ENCODE measurements around the gene MLLT10. TPM values are rescaled to one million over a fixed set of nuclear protein-coding genes. Genes with fewer than 3 reads are reported as not detected.

Gene MLLT10
- total RNA-seq, 1 experiment from 2014 or later = 72.3 TPM

DNA sequence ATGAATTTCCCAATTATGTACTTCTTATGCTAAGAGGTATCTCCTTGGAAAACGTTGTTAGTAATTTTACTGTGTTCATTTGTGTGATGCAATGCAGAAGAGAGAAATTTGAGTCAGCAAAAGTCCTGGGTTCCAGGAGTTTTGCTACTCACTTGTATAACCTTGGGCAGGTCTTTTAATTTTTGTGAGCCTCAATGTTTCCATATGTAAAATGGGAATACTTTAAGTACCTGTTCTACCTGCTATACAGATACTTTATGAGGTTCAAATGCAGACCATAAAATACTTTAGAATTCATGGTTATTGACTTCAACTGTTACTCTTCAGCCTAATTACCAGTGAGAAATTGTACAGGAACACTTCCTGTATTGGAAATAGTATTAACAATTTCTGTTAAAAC is 185.5 kb downstream of the MLLT10 start:
- Histone ChIP-seq H4K91ac (ENCODE audit: insufficient read length, low read depth, low read length) (no peak overlapping the region), H3K14ac (ENCODE audit: insufficient read depth, low read length) (no peak overlapping the region), H3K18ac (ENCODE audit: insufficient read length, low read depth, low read length) (no peak overlapping the region), H2BK120ac (ENCODE audit: low read depth, low read length, poor library complexity, severe bottlenecking) (no peak overlapping the region), H2AK5ac (ENCODE audit: insufficient read length, low read length) (no peak overlapping the region), H2BK20ac (ENCODE audit: low read depth, low read length, poor library complexity, severe bottlenecking) (no peak overlapping the region), H3K79me2 (ENCODE audit: insufficient read depth, low read length) (no peaks in the 10 kb centered on the region), H3K4me1 (ENCODE audit: insufficient read depth, low read length) (no peaks in the 10 kb centered on the region; the same call in 1 of the 2 replicates), H3T11ph (ENCODE audit: low read length) (no peak overlapping the region), H3K27ac (ENCODE audit: insufficient read length, low read depth, low read length) (no peak overlapping the region), H3K56ac (ENCODE audit: insufficient read length, low read depth, low read length) (no peak overlapping the region), H3K4ac (ENCODE audit: low read depth, low read length) (no peak overlapping the region), H3K4me2 (ENCODE audit: insufficient read depth, insufficient read length, low read length) (no peak overlapping the region), H3K23me2 (ENCODE audit: insufficient read length, low read depth, low read length, poor library complexity, severe bottlenecking) (no peaks in the 10 kb centered on the region), H3K23ac (ENCODE audit: insufficient read length, low read depth, low read length) (no peak overlapping the region), H2BK12ac (ENCODE audit: insufficient read length, low read depth, low read length) (no peak overlapping the region), H4K20me1 (ENCODE audit: control insufficient read depth, insufficient read depth, insufficient read length) (no peaks in the 10 kb centered on the region), H2BK5ac (ENCODE audit: insufficient read length, low read length) (no peak overlapping the region), H4K8ac (replicated peaks; ENCODE audit: insufficient read length, low read depth, low read length) (no peak overlapping the region), H2BK15ac (ENCODE audit: low read depth, low read length) (no peak overlapping the region), H3K9ac (ENCODE audit: extremely low read depth, insufficient read length, low read length) (no peak overlapping the region), H4K5ac (ENCODE audit: insufficient read length, low read depth, low read length) (no peak overlapping the region), H3K27me3 (ENCODE audit: insufficient read depth, low read length) (no peaks in the 10 kb centered on the region), H3K9me3 (ENCODE audit: control insufficient read depth, low read depth, low read length) (no peaks in the 10 kb centered on the region), H3K79me1 (ENCODE audit: insufficient read depth, low read depth, low read length, poor library complexity, severe bottlenecking) (no peaks in the 10 kb centered on the region), H2AFZ (ENCODE audit: low read length) (no peak overlapping the region)
- DNase-seq = no peak
- WGBS (ENCODE audit: extremely low coverage, insufficient read length, low lambda C conversion rate) = no CpG with 5 or more reads among the region's 1 CpG
- peaks cover 5 to 37% (median 21%) of the 10 kb centered on the region in 3 experiments for H3K36me3 Mint-ChIP-seq (ENCODE audit: insufficient read depth in 1 of 3, low read depth in 3 of 3)
- H3K27ac Mint-ChIP-seq = peak overlapping the region in 2 of 3 experiments; percentile 48 to 91; a peak in 1 of 7 replicates
- TF ChIP-seq, protein P1, sequence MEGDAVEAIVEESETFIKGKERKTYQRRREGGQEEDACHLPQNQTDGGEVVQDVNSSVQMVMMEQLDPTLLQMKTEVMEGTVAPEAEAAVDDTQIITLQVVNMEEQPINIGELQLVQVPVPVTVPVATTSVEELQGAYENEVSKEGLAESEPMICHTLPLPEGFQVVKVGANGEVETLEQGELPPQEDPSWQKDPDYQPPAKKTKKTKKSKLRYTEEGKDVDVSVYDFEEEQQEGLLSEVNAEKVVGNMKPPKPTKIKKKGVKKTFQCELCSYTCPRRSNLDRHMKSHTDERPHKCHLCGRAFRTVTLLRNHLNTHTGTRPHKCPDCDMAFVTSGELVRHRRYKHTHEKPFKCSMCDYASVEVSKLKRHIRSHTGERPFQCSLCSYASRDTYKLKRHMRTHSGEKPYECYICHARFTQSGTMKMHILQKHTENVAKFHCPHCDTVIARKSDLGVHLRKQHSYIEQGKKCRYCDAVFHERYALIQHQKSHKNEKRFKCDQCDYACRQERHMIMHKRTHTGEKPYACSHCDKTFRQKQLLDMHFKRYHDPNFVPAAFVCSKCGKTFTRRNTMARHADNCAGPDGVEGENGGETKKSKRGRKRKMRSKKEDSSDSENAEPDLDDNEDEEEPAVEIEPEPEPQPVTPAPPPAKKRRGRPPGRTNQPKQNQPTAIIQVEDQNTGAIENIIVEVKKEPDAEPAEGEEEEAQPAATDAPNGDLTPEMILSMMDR (conservative IDR thresholded peaks at IDR 0.05) = no peak
- no peaks in the 10 kb centered on the region for H3K9me3 Mint-ChIP-seq
- peaks cover 17% of the 10 kb centered on the region in 2 experiments for H3K4me1 Mint-ChIP-seq
- no peaks in the 10 kb centered on the region for H3K27me3 Mint-ChIP-seq (ENCODE audit: low read depth)
- no peak overlapping the region for H3K4me3 Mint-ChIP-seq
